ENCODE data around the gene COBLL1. TPM values are rescaled to one million over a fixed set of nuclear protein-coding genes. Genes with fewer than 3 reads are reported as not detected.

The COBLL1 gene
- total RNA-seq, 1 donor from 2014 or later: 89.4 TPM

DNA sequence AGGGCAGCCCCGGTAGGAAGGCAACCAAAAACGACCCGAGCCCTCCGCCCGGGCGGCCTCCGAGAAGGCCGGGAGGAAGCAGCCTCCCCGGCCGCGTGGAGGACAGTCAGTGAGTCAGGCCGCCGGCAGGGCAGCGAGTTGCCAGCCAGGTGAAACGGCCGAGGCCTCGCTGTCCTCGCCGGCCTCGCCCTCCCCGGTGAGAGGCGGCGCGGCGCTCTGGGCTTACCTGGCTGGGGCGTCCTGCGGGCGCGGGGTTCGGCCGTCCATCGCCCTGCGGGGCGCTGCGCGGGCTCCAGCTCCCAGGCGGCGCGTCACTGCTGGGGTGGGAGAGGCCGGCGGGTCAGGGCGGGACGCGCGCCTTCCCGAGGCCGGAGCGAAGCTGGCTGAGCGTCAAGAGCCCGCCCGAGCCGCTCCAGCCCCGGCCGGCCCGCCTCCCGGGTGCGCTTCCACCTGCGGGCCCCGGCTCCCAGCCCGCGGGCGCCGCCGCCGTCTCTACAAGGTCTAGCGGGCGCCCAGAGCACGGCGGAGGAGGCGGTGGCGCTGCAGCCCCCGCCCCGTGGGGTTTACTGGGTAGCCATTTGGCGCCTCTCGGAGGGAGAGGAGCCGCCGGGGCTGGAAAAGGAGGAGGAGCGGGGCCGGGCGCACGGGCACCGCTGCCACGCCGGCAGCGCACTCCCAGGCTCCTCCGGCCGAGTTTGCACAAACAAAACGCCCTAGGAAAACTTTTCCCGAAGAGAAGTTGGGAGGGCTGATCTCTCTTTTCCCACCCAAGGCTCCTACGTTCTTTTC, 499 bp downstream of the COBLL1 start:
- intact Hi-C loops (cut with DNase I): no loop called here
- TF ChIP-seq, protein P1, sequence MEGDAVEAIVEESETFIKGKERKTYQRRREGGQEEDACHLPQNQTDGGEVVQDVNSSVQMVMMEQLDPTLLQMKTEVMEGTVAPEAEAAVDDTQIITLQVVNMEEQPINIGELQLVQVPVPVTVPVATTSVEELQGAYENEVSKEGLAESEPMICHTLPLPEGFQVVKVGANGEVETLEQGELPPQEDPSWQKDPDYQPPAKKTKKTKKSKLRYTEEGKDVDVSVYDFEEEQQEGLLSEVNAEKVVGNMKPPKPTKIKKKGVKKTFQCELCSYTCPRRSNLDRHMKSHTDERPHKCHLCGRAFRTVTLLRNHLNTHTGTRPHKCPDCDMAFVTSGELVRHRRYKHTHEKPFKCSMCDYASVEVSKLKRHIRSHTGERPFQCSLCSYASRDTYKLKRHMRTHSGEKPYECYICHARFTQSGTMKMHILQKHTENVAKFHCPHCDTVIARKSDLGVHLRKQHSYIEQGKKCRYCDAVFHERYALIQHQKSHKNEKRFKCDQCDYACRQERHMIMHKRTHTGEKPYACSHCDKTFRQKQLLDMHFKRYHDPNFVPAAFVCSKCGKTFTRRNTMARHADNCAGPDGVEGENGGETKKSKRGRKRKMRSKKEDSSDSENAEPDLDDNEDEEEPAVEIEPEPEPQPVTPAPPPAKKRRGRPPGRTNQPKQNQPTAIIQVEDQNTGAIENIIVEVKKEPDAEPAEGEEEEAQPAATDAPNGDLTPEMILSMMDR (IDR thresholded peaks at IDR 0.05): peak; percentile 25
- H3K4me3 ChIP-seq: peak overlapping the region; percentile 79
- H3K27ac ChIP-seq: peak overlapping the region; percentile 95
- peaks cover 30% of the 10 kb centered on the region for H3K4me1 ChIP-seq
- H3K9me3 ChIP-seq: no peaks in the 10 kb centered on the region
- H3K27me3 ChIP-seq (ENCODE audit: low read depth): no peaks in the 10 kb centered on the region
- DNase-seq (peak; percentile 84), ATAC-seq (peak; percentile 85 to 90)
- no peaks in the 10 kb centered on the region for H3K36me3 ChIP-seq

DNA sequence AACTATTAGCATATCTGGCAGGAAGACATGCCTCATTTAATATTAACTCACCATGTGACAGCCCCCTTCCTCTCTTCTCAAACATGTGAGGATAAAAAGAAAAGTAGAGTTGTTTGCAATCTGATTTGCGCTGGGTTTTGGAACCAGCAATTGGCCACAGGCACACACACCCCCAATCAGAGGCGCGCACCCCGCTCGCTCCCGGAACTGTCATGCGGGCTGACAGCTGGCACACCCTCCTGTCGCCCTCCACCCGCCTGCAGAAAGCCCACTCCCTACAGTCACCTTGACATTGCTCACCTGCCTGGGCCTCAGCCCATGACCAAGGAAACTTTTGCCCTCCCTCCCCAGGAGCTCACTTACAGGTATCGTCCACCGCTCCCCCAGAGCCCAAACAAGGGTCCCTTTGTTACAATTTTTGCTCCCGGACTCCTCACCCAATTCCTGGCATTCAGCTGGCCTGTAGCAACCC, 1.1 kb downstream of the COBLL1 start:
- peak; percentile 72 to 73 for ATAC-seq
- TF ChIP-seq, protein P1 (IDR thresholded peaks at IDR 0.05): no peak
- peaks cover 31% of the 10 kb centered on the region for H3K4me1 ChIP-seq

DNA sequence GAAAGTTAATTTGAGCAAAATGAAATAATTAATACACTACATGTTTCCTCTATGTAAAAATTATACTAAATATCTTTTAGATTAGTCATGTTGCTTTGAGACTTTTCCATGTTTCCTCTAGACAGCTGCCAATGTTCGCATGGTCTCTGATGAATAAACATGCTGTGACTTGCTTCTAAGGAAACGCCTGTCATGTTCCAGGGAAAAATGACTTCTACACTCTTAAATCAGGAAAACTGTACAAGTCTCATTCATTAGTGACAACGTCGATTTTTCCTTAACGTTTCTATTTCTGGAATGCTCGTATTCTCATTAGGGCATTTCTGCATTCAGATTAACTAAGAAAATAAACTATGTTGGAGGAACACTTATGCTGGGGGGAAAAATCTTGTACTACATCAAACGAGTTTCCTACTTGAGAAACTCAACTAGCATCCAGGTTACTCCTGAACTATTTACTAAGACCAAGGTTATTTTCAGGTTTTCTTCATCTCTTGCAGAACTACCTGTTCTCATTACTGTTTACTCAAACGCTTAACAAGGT, 1.6 kb downstream of the COBLL1 start:
- Histone ChIP-seq H3K4me3 (peak overlapping the region; percentile 79), H3K9me3 (no peaks in the 10 kb centered on the region), H3K4me1 (peaks cover 31% of the 10 kb centered on the region), H3K27me3 (ENCODE audit: low read depth) (no peaks in the 10 kb centered on the region), H3K27ac (peak overlapping the region; percentile 95), H3K36me3 (no peaks in the 10 kb centered on the region)
- intact Hi-C loops (cut with DNase I): loop anchor here (10.0 kb wide), 1 partner anchor 95 kb away; no protein-coding TSS in a partner anchor
- no peak for DNase-seq
- TF ChIP-seq, protein P1 (IDR thresholded peaks at IDR 0.05): no peak
- ATAC-seq: peak in 1 of 2 donors; percentile 11

More for the DNA sequence above, 1.1 kb downstream of the COBLL1 start:
- intact Hi-C loops (cut with DNase I): no loop called here
- peak; percentile 79 for DNase-seq
- Histone ChIP-seq H3K9me3 (no peaks in the 10 kb centered on the region), H3K36me3 (no peaks in the 10 kb centered on the region), H3K27ac (peak overlapping the region; percentile 95), H3K4me3 (peak overlapping the region; percentile 79), H3K27me3 (ENCODE audit: low read depth) (no peaks in the 10 kb centered on the region)

DNA sequence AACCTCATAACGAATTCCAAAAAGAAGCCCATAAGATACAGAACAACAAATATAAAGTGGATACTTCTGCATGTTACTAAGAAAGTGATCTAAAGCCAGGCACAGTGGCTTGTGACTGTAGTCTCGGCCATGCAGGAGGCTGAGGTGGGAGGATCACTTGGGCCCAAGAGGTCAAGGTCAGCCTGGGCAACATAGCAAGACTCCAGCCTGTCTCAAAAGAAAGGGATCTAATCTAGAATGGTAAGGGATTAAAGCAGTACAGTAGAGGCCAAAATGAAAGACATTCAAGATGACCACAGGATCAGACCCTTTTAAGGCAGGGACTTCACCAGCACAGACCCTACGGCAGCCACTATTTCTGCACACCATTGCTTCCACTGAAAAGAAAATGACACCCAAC, 3.8 kb downstream of the COBLL1 start:
- no peak for ATAC-seq
- intact Hi-C loops (cut with DNase I): loop anchor here (10.0 kb wide), 1 partner anchor 93 kb away; no protein-coding TSS in a partner anchor
- TF ChIP-seq, protein P1 (IDR thresholded peaks at IDR 0.05): no peak
- Histone ChIP-seq H3K4me1 (peaks cover 35% of the 10 kb centered on the region), H3K36me3 (no peaks in the 10 kb centered on the region), H3K27ac (peak overlapping the region; percentile 71), H3K9me3 (no peaks in the 10 kb centered on the region), H3K4me3 (no peak overlapping the region), H3K27me3 (ENCODE audit: low read depth) (no peaks in the 10 kb centered on the region)
- no peak for DNase-seq

DNA sequence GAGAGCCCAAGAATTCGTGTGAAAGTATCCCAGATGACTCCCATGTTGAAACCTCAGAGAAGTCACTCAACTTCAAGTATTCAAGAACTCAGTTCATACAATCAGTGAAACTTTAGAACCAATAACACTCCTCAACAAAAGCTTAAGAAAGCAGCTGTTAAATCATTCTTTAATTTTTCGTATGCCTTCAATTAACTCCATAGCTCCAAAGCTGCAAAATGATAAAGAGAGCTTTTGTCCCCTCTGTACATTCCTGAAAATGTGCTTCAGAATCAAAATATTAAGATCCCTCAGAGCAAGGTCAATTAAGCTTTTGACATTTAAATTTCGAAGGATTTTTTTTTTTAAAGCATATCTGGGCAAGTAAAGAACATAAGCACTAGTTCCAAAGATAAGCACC, 4.7 kb downstream of the COBLL1 start:
- ATAC-seq: no peak
- Histone ChIP-seq H3K27me3 (ENCODE audit: low read depth) (no peaks in the 10 kb centered on the region), H3K9me3 (no peaks in the 10 kb centered on the region), H3K4me1 (peaks cover 28% of the 10 kb centered on the region), H3K36me3 (no peaks in the 10 kb centered on the region), H3K4me3 (no peak overlapping the region), H3K27ac (no peak overlapping the region)
- DNase-seq: no peak
- intact Hi-C loops (cut with DNase I): loop anchor here (10.0 kb wide), 1 partner anchor 92 kb away; no protein-coding TSS in a partner anchor
- TF ChIP-seq, protein P1 (IDR thresholded peaks at IDR 0.05): no peak

All from lower lobe of right lung (tissue), 2 donors.